GM18868 (cell line): ENCODE results near the gene TEX38.

Experiments
- ATAC-seq: cut with Tn5 transposase; IDR thresholded peaks from one replicate; pipeline ENCODE4 v1.9.1; 2021; ENCODE audit warnings: mild to moderate bottlenecking, moderate library complexity; ENCODE audit not compliant: unreplicated experiment

Gene TEX38

DNA sequence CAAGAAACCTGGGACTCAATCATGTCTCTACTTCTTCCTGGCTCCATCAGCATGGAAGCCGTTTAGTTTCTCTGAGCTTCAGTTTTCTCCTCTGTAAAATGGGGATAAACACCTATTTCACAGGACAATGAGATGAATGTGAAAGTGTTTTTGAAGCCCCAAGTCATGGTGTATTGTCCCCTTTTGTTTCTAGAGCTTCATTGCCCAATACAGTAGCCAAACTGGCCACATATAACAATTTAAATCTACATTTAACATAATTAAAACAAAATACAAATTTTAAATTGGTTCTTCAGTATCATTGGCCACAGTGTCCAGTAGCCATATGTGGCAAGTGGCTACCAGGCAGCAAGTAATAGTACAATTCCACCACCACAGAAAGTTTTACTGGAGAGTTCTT lies 49.5 kb downstream of the TEX38 start:
- ATAC-seq, result no peak

GRCh38 chr1:46721686-46722205 lies 50.1 kb downstream of the TEX38 start:
- ATAC-seq, result no peak
